ENCODE results near the gene KCNQ1.

GRCh38 chr11:2794968-2795322 lies 350.1 kb downstream of the KCNQ1 start:
- TF ChIP-seq POLR2A (IDR thresholded peaks at IDR 0.05; ENCODE audit: low read length) (no peak), GATA1 (IDR thresholded peaks at IDR 0.05; ENCODE audit: low read depth, low read length) (no peak)
